Measurements from ENCODE around the gene AGAP1.

The AGAP1 gene

GRCh38 chr2:235575904-235576303 lies 82.1 kb downstream of the AGAP1 start:
- no peak for DNase-seq (ENCODE audit: extremely low spot score)
- TF ChIP-seq, protein P1, sequence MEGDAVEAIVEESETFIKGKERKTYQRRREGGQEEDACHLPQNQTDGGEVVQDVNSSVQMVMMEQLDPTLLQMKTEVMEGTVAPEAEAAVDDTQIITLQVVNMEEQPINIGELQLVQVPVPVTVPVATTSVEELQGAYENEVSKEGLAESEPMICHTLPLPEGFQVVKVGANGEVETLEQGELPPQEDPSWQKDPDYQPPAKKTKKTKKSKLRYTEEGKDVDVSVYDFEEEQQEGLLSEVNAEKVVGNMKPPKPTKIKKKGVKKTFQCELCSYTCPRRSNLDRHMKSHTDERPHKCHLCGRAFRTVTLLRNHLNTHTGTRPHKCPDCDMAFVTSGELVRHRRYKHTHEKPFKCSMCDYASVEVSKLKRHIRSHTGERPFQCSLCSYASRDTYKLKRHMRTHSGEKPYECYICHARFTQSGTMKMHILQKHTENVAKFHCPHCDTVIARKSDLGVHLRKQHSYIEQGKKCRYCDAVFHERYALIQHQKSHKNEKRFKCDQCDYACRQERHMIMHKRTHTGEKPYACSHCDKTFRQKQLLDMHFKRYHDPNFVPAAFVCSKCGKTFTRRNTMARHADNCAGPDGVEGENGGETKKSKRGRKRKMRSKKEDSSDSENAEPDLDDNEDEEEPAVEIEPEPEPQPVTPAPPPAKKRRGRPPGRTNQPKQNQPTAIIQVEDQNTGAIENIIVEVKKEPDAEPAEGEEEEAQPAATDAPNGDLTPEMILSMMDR (IDR thresholded peaks at IDR 0.05; ENCODE audit: control extremely low read depth, extremely low read depth, low read depth, missing control alignments): no peak
- ChIA-PET POLR2A (no interaction called here), CTCF (no interaction called here)

GRCh38 chr2:235576337-235576910 lies 82.6 kb downstream of the AGAP1 start:
- TF ChIP-seq, protein P1 (IDR thresholded peaks at IDR 0.05; ENCODE audit: control extremely low read depth, extremely low read depth, low read depth, missing control alignments): no peak
- POLR2A ChIA-PET: no interaction called here
- CTCF ChIA-PET: no interaction called here

GRCh38 chr2:235577404-235578330 lies 83.8 kb downstream of the AGAP1 start:
- TF ChIP-seq, protein P1 (IDR thresholded peaks at IDR 0.05; ENCODE audit: control extremely low read depth, extremely low read depth, low read depth, missing control alignments): no peak
- CTCF ChIA-PET: interaction anchor here (1.0 kb wide), 1 partner anchor 18 kb away, joined by 3 read pairs; no protein-coding TSS in a partner anchor
- POLR2A ChIA-PET: no interaction called here
- no peak for DNase-seq (ENCODE audit: extremely low spot score)

More at GRCh38 chr2:235576337-235576910, 82.6 kb downstream of the AGAP1 start:
- no peak for DNase-seq (ENCODE audit: extremely low spot score)

- POLR2A ChIA-PET: no interaction called here
- CTCF ChIA-PET: interaction anchor here (1.0 to 1.4 kb wide), 2 partner anchors 20 to 60 kb away, joined by 3 read pairs; no protein-coding TSS in a partner anchor
- TF ChIP-seq, protein P1 (IDR thresholded peaks at IDR 0.05; ENCODE audit: control extremely low read depth, extremely low read depth, low read depth, missing control alignments): no peak
- no peak for DNase-seq (ENCODE audit: extremely low spot score)
Measured at GRCh38 chr2:235579128-235579527, 85.3 kb downstream of the AGAP1 start.

GRCh38 chr2:235580426-235581157 lies 86.7 kb downstream of the AGAP1 start:
- ChIA-PET POLR2A (no interaction called here), CTCF (interaction anchor here (1.1 kb wide), 1 partner anchor 13 kb away, joined by 3 read pairs; no protein-coding TSS in a partner anchor)
- DNase-seq (ENCODE audit: extremely low spot score): no peak
- TF ChIP-seq, protein P1 (IDR thresholded peaks at IDR 0.05; ENCODE audit: control extremely low read depth, extremely low read depth, low read depth, missing control alignments): no peak

- TF ChIP-seq, protein P1 (IDR thresholded peaks at IDR 0.05; ENCODE audit: control extremely low read depth, extremely low read depth, low read depth, missing control alignments): no peak
- POLR2A ChIA-PET: no interaction called here
- CTCF ChIA-PET: interaction anchor here (1.8 kb wide), 1 partner anchor 13 kb away, joined by 5 read pairs; no protein-coding TSS in a partner anchor
- no peak for DNase-seq (ENCODE audit: extremely low spot score)
Measured at GRCh38 chr2:235582081-235582686, 88.3 kb downstream of the AGAP1 start.

Measured in GM10248 (cell line).